GM12874 (cell line): ENCODE results near the gene CLIC3.

Experiments used
- CTCF ChIP-seq: IDR thresholded peaks from 2 replicates; pipeline ENCODE4 v1.5.1; 2011; ENCODE audit warnings: low read depth, mild to moderate bottlenecking, control low read depth, low read length, moderate library complexity; ENCODE audit not compliant: insufficient read depth

CLIC3 gene

GRCh38 chr9:136962163-136962562 lies 34.2 kb downstream of the CLIC3 start:
- TF ChIP-seq CTCF = no peak

GRCh38 chr9:136961279-136962065 lies 34.9 kb downstream of the CLIC3 start:
- no peak for TF ChIP-seq CTCF

GRCh38 chr9:136960938-136961275 lies 35.5 kb downstream of the CLIC3 start:
- no peak for TF ChIP-seq CTCF

- no peak for TF ChIP-seq CTCF
Measured at GRCh38 chr9:136960212-136960937, 36.0 kb downstream of the CLIC3 start.

- TF ChIP-seq CTCF = no peak
Measured at GRCh38 chr9:136958898-136959850, 37.2 kb downstream of the CLIC3 start.

- no peak for TF ChIP-seq CTCF
Measured at GRCh38 chr9:136958473-136958872, 37.9 kb downstream of the CLIC3 start.

- TF ChIP-seq CTCF = no peak
Measured at GRCh38 chr9:136957901-136958300, 38.5 kb downstream of the CLIC3 start.
